ENCODE measurements around the gene KCNIP2. TPM values are rescaled to one million over a fixed set of nuclear protein-coding genes. Genes with fewer than 3 reads are reported as not detected.

KCNIP2 gene
- total RNA-seq, 1 donor from 2014 or later, result 4.2 TPM

- intact Hi-C loops (cut with micrococcal nuclease), result loop anchor here (10.0 kb wide), 1 partner anchor 94 kb away; the partner anchor contains the start of gene FBXW4
Measured at GRCh38 chr10:101789231-101789630, 54.4 kb downstream of the KCNIP2 start.

- intact Hi-C loops (cut with micrococcal nuclease), result loop anchor here (10.0 kb wide), 1 partner anchor 91 kb away; the partner anchor contains the start of gene FBXW4
Measured at GRCh38 chr10:101785801-101786200, 57.8 kb downstream of the KCNIP2 start.

- intact Hi-C loops (cut with micrococcal nuclease), result loop anchor here (5.0 to 10.0 kb wide), 2 partner anchors 90 to 722 kb away; partner anchors contain the start of genes FBXW4 and KAZALD1
Measured at GRCh38 chr10:101784558-101784957, 59.0 kb downstream of the KCNIP2 start.

GRCh38 chr10:101783736-101784118, 59.9 kb downstream of the KCNIP2 start:
- intact Hi-C loops (cut with micrococcal nuclease), result loop anchor here (1.0 to 10.0 kb wide), 4 partner anchors 35 to 721 kb away; partner anchors contain the start of genes FBXW4, HPS6, KAZALD1 and OGA

GRCh38 chr10:101782811-101783735, 60.5 kb downstream of the KCNIP2 start, which contains the start of gene NPM3:
Gene NPM3 (minus strand): TSS chr10:101783446. CDS start chr10:101783390, 56 bp downstream.
- intact Hi-C loops (cut with micrococcal nuclease), result loop anchor here (1.0 to 10.0 kb wide), 4 partner anchors 35 to 721 kb away; partner anchors contain the start of genes FBXW4, HPS6, KAZALD1 and OGA

GRCh38 chr10:101781984-101782810, 61.4 kb downstream of the KCNIP2 start:
- intact Hi-C loops (cut with micrococcal nuclease), result loop anchor here (2.0 to 10.0 kb wide), 5 partner anchors 87 to 720 kb away; partner anchors contain the start of genes FBXW4, HPS6 and KAZALD1

GRCh38 chr10:101781655-101781983, 62.0 kb downstream of the KCNIP2 start:
- intact Hi-C loops (cut with micrococcal nuclease), result loop anchor here (2.0 to 10.0 kb wide), 4 partner anchors 87 to 719 kb away; partner anchors contain the start of genes FBXW4 and KAZALD1

GRCh38 chr10:101780818-101781654, 62.6 kb downstream of the KCNIP2 start:
- intact Hi-C loops (cut with micrococcal nuclease), result loop anchor here (1.0 to 10.0 kb wide), 6 partner anchors 86 to 719 kb away; partner anchors contain the start of genes FBXW4 and KAZALD1

- intact Hi-C loops (cut with micrococcal nuclease), result loop anchor here (1.0 to 10.0 kb wide), 6 partner anchors 86 to 718 kb away; partner anchors contain the start of genes FBXW4 and KAZALD1
Measured at GRCh38 chr10:101780187-101780817, 63.3 kb downstream of the KCNIP2 start.

GRCh38 chr10:101779544-101780186, 63.9 kb downstream of the KCNIP2 start:
- intact Hi-C loops (cut with micrococcal nuclease), result loop anchor here (1.0 to 10.0 kb wide), 6 partner anchors 85 to 717 kb away; partner anchors contain the start of genes FBXW4 and KAZALD1

- intact Hi-C loops (cut with micrococcal nuclease), result no loop called here
Measured at GRCh38 chr10:101778781-101779543, 64.6 kb downstream of the KCNIP2 start.

GRCh38 chr10:101778151-101778780, 65.3 kb downstream of the KCNIP2 start:
- intact Hi-C loops (cut with micrococcal nuclease), result no loop called here

GRCh38 chr10:101777619-101778145, 65.9 kb downstream of the KCNIP2 start:
- intact Hi-C loops (cut with micrococcal nuclease), result no loop called here

- intact Hi-C loops (cut with micrococcal nuclease), result no loop called here
Measured at GRCh38 chr10:101776161-101776817, 67.3 kb downstream of the KCNIP2 start.

Data from T-helper 2 cell treated with Interferon-gamma antibody and Interleukin-4, amounts not matched to agents 100 ng/mL and 5 ng/mL, for 36 hours (primary cell).